SK-N-SH treated with all-trans-retinoic acid at 6 μM for 48 hours (cell line): ENCODE measurements around the gene ARHGEF10L.

Experiments used
- BACH2 ChIP-seq: fragments of 250-450 bp; sonication (Bioruptor Pico); IDR thresholded peaks from 2 replicates; pipeline ENCODE4 v1.9.0; 2021; ENCODE audit warnings: mild to moderate bottlenecking, borderline replicate concordance
- CREB5 ChIP-seq: fragments of 250-450 bp; sonication (Bioruptor Pico); IDR thresholded peaks from 2 replicates; pipeline ENCODE4 v1.5.1; 2020; ENCODE audit warnings: low read depth, mild to moderate bottlenecking, moderate library complexity
- CSDC2 ChIP-seq: fragments of 250-450 bp; sonication (Bioruptor Pico); IDR thresholded peaks from 2 replicates; pipeline ENCODE4 v1.5.0; 2020; ENCODE audit warnings: mild to moderate bottlenecking, moderate library complexity
- ISL1 ChIP-seq: fragments of 250-450 bp; sonication (Bioruptor Pico); IDR thresholded peaks from 2 replicates; pipeline ENCODE4 v2.1.2; 2022; ENCODE audit warnings: mild to moderate bottlenecking, moderate library complexity
- PATZ1 ChIP-seq: fragments of 250-450 bp; sonication (Bioruptor Pico); IDR thresholded peaks from 2 replicates; pipeline ENCODE4 v1.8.0; 2020; ENCODE audit warnings: mild to moderate bottlenecking, moderate library complexity, borderline replicate concordance
- TSHZ2 ChIP-seq: fragments of 250-450 bp; sonication (Bioruptor Pico); IDR thresholded peaks from 2 replicates; pipeline ENCODE4 v1.5.0; 2020; ENCODE audit warnings: mild to moderate bottlenecking, moderate library complexity
- ZFP3 ChIP-seq: fragments of 250-450 bp; sonication (Bioruptor Pico); IDR thresholded peaks from 2 replicates; pipeline ENCODE4 v1.5.0; 2020; ENCODE audit warnings: mild to moderate bottlenecking, moderate library complexity
- ZNF565 ChIP-seq: fragments of 450-650 bp; formaldehyde crosslinking; conservative IDR thresholded peaks from 2 replicates; pipeline ENCODE4 v1.5.0; 2020; ENCODE audit warnings: low read depth, mild to moderate bottlenecking, moderate library complexity
- TF ChIP-seq, protein P1 (sequence below): fragments of 250-450 bp; sonication (Bioruptor Pico); IDR thresholded peaks from 2 replicates; pipeline ENCODE4 v1.8.0; 2021; ENCODE audit warnings: low read depth, mild to moderate bottlenecking, moderate library complexity, borderline replicate concordance

DNA sequence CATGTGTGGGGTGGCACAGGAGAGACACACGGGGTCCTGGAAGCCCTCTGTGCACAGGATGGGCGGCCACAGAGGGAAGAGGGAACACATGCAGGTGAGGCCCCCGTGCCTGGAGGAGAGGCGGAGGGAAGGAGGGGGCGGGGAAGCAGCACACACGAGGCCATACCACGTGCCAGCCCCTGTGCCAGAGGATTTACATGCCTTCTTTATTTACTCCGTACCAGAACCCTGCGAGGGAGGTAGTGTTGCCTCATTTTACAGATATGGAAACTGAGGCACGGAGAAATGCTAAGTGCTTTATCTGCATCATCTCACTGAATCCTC is 56.1 kb downstream of the ARHGEF10L start:
- TF ChIP-seq ISL1 (CRISPR knock-in tag) (no peak), TSHZ2 (CRISPR knock-in tag) (no peak), ZNF565 (CRISPR knock-in tag) (no peak), PATZ1 (CRISPR knock-in tag) (no peak), CSDC2 (CRISPR knock-in tag) (no peak), CREB5 (no peak), ZFP3 (CRISPR knock-in tag) (no peak), BACH2 (CRISPR knock-in tag) (no peak)
- TF ChIP-seq, protein P1, sequence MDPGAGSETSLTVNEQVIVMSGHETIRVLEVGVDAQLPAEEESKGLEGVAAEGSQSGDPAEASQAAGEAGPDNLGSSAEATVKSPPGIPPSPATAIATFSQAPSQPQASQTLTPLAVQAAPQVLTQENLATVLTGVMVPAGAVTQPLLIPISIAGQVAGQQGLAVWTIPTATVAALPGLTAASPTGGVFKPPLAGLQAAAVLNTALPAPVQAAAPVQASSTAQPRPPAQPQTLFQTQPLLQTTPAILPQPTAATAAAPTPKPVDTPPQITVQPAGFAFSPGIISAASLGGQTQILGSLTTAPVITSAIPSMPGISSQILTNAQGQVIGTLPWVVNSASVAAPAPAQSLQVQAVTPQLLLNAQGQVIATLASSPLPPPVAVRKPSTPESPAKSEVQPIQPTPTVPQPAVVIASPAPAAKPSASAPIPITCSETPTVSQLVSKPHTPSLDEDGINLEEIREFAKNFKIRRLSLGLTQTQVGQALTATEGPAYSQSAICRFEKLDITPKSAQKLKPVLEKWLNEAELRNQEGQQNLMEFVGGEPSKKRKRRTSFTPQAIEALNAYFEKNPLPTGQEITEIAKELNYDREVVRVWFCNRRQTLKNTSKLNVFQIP (CRISPR knock-in tag), result no peak
